VCaP (cell line): ENCODE measurements around the gene NRTN.

Experiments used
- H3K27ac ChIP-seq: fragments of 450-650 bp; 2 replicates; pipeline ENCODE4 v1.5.1; 2017
- TF ChIP-seq, protein P1 (sequence below): fragments of 450-650 bp; conservative IDR thresholded peaks from 2 replicates; pipeline ENCODE4 v1.5.1; 2017; ENCODE audit warnings: mild to moderate bottlenecking, moderate library complexity

The NRTN gene

DNA sequence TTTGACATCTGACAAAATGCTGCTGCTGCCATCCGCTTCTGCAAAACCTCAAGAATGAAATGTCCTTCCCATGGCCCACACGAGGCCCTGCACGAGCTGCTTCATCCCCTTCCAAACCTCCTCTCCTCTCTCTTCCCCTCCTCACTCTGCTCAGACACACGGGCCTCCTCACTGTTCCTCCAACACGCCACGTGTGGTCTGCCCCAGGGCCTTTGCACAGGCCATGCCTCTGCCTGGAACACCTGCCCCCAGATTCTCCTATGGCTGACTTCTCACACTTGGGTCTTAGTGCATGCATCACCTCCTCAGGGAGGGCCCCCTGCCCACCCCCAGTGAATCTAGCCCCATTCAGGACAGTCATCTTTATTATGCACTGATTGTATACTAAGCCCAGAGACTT, 15.9 kb downstream of the NRTN start:
- TF ChIP-seq, protein P1, sequence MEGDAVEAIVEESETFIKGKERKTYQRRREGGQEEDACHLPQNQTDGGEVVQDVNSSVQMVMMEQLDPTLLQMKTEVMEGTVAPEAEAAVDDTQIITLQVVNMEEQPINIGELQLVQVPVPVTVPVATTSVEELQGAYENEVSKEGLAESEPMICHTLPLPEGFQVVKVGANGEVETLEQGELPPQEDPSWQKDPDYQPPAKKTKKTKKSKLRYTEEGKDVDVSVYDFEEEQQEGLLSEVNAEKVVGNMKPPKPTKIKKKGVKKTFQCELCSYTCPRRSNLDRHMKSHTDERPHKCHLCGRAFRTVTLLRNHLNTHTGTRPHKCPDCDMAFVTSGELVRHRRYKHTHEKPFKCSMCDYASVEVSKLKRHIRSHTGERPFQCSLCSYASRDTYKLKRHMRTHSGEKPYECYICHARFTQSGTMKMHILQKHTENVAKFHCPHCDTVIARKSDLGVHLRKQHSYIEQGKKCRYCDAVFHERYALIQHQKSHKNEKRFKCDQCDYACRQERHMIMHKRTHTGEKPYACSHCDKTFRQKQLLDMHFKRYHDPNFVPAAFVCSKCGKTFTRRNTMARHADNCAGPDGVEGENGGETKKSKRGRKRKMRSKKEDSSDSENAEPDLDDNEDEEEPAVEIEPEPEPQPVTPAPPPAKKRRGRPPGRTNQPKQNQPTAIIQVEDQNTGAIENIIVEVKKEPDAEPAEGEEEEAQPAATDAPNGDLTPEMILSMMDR = no peak

DNA sequence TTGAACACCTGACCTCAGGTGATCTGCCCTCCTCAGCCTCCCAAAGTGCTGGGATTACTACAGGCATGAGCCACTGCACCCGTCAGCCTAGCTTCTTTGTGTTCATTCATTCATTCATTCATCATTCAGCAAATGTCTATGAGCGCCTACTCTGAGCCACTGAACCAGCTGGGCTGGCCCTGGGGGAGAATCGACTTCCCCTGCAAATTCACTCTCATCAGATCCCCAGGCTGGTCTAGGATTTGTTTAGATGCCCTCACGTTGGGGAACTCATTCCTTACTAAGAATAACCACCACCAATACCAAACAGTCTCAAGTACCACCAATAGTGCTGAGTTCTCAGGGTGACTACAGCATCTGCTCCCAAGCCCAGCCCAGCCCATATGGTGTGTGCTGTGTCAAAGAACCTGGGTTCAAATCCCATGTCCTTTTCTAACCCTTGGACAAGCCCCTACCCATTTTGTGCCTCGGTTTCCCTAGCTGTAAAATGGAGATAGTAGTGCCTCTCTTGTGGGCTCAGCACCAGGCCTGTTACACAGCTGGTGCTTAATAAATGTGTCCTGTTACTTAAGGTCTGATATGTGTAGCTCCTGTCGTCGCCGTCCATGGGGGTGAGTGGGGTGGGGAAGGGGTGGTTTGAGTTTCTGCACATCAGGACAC, 16.8 kb downstream of the NRTN start:
- no peak overlapping the region for H3K27ac ChIP-seq
- TF ChIP-seq, protein P1 = no peak

More for the DNA sequence above, 15.9 kb downstream of the NRTN start:
- no peak overlapping the region for H3K27ac ChIP-seq

DNA sequence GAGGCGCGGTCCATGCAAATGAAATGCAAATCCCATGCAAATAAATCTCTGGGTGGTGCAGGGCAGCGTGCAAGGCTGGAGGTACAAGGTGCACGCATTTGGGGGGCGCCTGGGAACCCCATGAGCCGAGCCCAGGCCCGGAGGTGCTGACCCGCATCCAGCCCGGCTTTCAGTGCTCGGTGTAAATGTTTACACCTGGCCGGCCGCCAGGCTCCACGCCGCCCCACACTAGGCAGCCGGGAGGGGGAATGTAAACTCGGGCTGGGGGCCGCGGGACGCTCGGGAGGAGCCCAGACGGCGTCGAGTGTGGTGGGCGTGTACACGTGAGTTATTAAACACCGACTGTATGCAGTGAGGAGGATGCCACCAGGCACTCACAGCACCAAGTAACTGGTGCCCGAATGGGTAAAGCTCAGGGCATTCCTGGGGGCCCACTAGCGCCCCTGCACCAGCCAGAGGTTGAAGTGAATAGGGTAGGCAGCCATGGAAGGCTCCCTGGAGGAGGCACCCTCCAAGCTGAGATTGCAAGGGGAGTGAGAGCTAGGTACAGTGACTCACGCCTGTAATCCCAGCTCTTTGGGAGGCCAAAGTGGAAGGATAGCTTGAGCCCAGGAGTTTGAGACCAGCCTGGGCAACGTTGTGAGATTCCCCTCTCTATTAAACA, 17.4 kb downstream of the NRTN start:
- TF ChIP-seq, protein P1 = no peak
- H3K27ac ChIP-seq = no peak overlapping the region

DNA sequence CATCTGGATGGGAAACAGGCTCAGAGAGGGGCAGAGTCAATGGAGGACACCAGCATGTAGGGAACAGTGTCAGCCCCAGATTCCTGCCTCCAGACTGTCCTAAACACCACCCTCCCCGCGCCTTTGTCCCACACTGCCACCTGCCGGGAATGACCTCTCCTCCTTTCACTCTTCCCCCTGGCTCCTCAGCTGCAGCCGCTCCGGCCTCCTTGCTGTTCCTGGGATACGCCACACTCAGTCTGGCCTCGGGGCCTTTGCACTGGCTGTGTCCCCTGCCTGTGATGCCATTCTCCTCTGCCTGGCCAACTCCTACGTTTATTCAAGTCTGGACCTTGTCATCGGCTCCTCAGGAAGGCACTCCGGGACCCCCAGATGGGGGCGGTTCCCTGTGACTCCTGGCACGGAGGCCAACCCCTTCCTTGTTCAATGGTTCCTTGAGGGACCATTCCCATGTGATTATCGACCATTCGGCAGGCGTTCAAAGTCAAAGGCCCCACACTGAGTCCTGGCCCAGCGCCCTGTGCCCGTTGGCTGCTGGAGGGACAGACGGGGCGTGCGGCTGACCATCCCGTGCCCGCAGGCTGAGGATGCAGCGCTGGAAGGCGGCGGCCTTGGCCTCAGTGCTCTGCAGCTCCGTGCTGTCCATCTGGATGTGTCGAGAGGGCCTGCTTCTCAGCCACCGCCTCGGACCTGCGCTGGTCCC, 18.9 kb downstream of the NRTN start:
- TF ChIP-seq, protein P1 = peak; percentile 57
- H3K27ac ChIP-seq = no peak overlapping the region

DNA sequence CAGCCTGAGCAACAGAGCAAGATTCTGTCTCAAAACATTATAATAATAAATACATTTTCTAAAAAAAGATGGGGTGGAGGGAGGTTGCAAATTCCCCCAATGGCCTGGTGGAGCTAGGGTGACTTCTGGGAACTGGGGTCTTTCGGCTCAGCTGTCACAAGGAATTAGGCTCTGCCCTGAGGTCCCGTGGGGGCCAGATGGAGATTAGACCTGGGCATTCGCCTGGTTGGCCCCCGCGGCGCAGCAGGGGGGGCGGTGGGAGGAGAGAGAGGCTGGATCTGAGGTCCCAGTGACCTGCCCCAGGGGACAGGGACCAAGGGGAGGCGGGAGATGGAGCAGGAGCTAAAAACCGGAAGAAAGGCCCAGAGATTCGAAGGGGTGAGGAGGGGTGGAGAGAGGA, 19.9 kb downstream of the NRTN start:
- TF ChIP-seq, protein P1 = no peak
- no peak overlapping the region for H3K27ac ChIP-seq

DNA sequence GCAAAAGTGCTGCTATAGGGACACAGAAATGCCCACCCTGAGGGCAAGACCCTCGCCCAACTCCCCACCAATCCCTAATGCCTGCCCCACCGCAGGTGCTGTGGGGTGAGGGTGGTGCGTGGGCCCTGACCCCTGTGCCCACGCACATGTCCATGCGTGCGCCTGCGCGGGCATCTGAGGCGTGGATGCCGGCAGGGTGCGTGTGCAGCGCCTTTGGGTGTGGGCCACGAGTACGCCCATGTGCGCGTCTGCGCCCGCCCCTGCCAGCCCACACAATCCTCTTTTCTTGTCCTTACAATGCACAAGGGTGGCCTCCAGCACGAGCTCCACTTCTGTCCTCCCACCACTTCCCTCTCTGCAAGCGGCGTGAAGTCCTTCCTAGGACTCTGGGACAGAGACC, 20.3 kb downstream of the NRTN start:
- TF ChIP-seq, protein P1 = no peak
- no peak overlapping the region for H3K27ac ChIP-seq

DNA sequence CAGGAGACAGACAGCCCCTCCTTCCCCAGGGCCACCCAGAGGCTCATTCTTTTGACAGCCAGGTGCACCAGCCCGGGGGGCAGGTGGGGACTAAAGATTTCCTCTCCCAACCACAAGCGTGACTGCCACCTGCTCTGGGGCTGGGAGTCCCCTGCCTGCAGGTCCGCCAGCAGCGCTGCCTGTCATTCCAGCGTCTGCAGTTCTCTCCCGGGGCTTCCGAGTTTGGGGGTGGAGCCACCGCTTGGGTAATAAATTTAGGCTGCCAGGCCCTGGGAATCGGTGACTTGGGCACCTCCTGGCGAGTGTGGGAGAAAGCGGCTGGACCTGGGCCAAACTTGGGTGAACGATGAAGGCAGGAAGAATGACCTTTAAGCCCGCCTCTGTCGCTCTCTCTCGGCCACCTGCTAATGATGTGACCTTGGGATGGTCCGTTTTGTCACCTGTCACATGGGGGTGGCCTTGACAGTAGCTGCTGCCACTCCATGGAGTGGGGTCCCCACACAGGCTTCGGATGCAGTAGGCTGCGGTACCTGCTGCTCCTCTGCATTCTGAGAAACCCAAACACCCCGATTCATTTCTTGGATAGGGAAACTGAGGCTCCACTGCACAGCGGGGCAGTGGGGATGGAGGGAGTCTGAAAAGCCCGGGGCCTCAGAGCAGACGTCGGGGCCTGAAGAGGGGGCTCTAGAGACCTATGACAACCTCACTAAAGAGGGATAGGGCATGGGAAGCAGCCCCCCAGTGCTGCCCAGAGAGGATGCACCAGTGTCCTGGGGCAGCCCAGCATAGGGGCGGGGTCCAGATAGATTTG, 21.9 kb downstream of the NRTN start:
- TF ChIP-seq, protein P1 = peak; percentile 33
- H3K27ac ChIP-seq = peak overlapping the region; percentile 59
